Vagina (tissue), 2 donors: Measurements from ENCODE around the gene APOL4.

Experiments
- CTCF ChIP-seq, 3 experiments: fragments of 450-650 bp in 2 of 3; fragments of 200-600 bp in 1 of 3; sonication (generic) in 1 of 3; IDR thresholded peaks; one replicate each; pipeline ENCODE4 v1.5.1; 2017 to 2019; ENCODE audit warnings: antibody characterized with exemption in 3 of 3, mild to moderate bottlenecking in 2 of 3, moderate library complexity in 2 of 3
- POLR2A ChIP-seq, 2 donors: fragments of 450-650 bp; IDR thresholded peaks; one replicate each; pipeline ENCODE4 v1.6.1; 2017; ENCODE audit warnings: antibody characterized with exemption in 2 of 2, mild to moderate bottlenecking in 2 of 2, moderate library complexity in 2 of 2
- POLR2AphosphoS5 ChIP-seq, 2 donors: sonication (generic); formaldehyde crosslinking; IDR thresholded peaks; one replicate each; pipeline ENCODE4 v1.9.0; 2017; ENCODE audit warnings: antibody characterized with exemption in 2 of 2, mild to moderate bottlenecking in 2 of 2, low read depth in 1 of 2; ENCODE audit not compliant: insufficient read depth in 1 of 2

- TF ChIP-seq POLR2A (IDR thresholded peaks at IDR 0.05) = no peak
- TF ChIP-seq CTCF (IDR thresholded peaks at IDR 0.05) = no peak
- no peak for TF ChIP-seq POLR2AphosphoS5 (IDR thresholded peaks at IDR 0.05; ENCODE audit: insufficient read depth in 1 of 2, low read depth in 1 of 2)
Observed at GRCh38 chr22:36148411-36148810, 53.2 kb downstream of the APOL4 start.
